ENCODE data around the gene INTS11.

INTS11 gene

DNA sequence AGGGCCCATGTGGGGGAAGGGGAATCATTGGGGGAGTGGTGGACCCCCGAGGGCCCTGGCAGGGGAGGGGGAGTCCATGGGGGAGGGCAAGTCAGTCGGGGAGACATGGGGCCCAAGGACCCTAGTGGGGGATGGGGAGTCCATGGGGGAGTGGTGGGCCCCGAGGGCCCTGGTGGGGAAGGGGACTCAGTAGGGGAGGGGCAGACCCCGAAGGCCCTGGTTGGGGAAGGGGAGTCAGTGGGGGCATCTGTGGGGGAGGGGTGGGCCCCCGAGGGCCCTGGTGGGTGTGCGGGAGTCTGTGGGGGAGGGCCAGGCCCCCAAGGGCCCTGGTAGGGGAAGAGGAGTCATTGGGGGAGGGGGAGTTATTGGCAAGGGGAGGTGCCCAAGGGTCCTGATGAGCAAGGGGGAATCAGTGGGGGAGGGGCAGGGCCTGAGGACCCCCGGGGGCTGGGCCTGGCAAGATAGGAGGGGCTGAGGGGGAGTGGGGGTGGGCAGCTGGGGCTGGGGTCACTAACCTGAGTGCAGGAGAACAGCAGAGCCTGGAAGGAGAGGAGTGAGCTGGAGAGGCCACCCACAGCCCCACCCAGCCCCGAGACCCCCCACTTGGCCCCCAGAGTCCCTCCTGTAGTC lies 31.8 kb upstream of the INTS11 start:
- DNase-seq (ENCODE audit: low read depth): no peak
- TF ChIP-seq, protein P1, sequence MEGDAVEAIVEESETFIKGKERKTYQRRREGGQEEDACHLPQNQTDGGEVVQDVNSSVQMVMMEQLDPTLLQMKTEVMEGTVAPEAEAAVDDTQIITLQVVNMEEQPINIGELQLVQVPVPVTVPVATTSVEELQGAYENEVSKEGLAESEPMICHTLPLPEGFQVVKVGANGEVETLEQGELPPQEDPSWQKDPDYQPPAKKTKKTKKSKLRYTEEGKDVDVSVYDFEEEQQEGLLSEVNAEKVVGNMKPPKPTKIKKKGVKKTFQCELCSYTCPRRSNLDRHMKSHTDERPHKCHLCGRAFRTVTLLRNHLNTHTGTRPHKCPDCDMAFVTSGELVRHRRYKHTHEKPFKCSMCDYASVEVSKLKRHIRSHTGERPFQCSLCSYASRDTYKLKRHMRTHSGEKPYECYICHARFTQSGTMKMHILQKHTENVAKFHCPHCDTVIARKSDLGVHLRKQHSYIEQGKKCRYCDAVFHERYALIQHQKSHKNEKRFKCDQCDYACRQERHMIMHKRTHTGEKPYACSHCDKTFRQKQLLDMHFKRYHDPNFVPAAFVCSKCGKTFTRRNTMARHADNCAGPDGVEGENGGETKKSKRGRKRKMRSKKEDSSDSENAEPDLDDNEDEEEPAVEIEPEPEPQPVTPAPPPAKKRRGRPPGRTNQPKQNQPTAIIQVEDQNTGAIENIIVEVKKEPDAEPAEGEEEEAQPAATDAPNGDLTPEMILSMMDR (conservative IDR thresholded peaks at IDR 0.05; ENCODE audit: low read depth, low read length): no peak
- H3K4me3 ChIP-seq (ENCODE audit: low read length): peak overlapping the region; percentile 68

DNA sequence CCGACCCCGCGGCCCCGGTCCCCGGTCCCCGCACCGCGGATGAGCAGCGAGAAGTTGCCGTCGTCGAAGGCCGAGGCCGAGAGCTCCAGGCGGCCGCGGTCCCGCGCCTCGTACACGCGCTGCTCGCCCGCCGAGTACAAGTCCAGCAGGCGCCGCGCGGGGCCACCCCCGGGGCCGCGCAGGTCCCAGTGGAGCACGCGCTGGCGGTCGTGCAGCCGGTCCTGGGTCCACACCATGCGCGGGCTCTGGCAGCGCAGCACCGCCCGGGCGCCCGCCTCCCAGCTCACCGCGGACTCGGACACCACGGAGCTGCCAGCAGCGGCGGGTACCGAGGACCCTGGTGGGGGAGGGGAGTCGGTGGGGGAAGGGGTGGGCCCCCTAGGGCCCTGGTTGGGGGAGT lies 31.0 kb upstream of the INTS11 start:
- H3K4me3 ChIP-seq (ENCODE audit: low read length): no peak overlapping the region
- DNase-seq (ENCODE audit: low read depth): no peak
- TF ChIP-seq, protein P1 (conservative IDR thresholded peaks at IDR 0.05; ENCODE audit: low read depth, low read length): no peak

DNA sequence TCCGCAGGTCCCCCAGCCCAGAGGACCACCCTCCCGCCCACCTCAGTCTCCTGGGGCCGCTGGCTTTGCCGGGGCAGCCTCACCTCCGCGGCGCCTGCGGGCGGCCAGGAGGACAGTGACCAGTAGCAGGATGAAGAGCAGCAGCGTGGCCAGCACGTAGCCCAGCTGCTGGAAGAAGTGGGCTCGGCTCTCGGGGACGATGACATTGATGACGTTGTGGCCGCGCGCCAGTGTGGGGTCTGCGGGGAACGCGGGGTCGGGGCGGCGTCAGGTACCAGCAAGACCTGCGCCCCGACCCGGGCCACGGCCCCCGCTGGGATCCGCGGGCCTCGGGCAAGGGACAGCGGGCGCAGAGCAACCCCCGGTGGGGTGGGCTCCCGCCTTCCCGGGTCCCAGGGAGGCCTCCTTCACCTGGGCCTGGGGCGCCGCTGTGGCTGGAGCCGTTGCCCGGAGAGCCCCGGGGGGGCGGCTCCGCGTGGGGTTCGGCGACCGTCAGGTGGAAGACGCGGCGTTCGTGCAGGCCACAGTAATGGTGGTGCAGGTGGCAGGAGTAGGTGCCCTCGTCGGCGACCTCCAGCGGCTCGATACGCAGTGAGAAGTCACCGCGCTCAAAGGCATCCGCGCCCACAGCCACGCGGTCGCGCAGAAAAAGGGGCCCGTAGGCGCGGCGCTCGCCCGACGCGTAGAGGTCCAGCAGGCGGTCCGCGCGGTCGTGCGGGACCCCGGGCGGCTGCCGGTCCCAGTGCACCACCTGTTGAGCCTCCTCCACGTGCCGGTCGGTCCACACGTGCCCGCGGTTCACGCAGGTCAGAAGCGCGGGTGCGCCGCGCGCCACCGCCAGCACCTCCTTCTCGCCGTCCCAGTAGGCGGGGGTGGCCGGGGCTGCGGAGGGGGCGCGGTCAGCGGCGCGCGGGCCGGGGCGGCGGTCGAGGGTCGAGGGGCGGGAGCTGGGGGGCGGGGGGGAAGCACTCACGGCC lies 30.1 kb upstream of the INTS11 start:
- DNase-seq (ENCODE audit: low read depth): no peak
- TF ChIP-seq, protein P1 (conservative IDR thresholded peaks at IDR 0.05; ENCODE audit: low read depth, low read length): no peak
- H3K4me3 ChIP-seq (ENCODE audit: low read length): no peak overlapping the region

DNA sequence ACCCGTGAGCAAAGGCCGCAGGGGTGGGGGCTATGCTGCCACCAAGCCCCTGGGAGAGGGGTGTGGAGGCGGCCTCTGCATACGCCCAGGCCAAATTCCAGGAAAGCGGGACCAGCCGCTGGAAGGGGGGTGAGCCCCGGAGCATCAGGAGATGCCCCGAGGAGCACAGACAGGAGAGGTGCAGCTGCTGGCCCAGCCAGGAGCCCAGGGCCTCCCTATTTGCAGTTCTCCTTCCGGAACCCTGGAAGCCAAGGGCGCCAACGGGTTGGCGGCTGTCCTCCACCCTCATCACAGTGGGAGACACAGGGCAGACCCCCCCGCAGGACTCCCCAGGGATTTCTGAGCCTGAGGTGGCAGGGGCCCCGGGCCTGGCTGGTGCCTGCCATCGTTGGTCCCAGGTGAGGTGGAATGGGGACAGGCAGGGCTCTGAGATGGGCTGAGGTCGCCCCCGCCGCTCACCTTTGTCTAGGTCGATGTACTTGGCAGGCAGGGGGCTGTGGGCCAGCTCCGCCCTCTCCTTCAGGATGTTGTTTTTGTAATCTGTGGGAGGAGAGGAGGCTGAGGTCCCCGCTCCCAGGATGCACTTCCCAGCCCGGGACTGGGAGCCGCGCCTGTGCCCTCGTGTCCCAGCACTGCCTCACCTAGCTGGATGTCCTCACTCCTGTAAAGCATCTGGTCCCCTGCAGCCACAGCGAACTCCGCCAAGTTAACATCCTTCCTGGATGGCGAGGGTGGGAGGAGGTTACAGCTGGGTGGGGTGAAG lies 29.1 kb upstream of the INTS11 start:
- no peak overlapping the region for H3K4me3 ChIP-seq (ENCODE audit: low read length)
- no peak for DNase-seq (ENCODE audit: low read depth)
- TF ChIP-seq, protein P1 (conservative IDR thresholded peaks at IDR 0.05; ENCODE audit: low read depth, low read length): no peak

DNA sequence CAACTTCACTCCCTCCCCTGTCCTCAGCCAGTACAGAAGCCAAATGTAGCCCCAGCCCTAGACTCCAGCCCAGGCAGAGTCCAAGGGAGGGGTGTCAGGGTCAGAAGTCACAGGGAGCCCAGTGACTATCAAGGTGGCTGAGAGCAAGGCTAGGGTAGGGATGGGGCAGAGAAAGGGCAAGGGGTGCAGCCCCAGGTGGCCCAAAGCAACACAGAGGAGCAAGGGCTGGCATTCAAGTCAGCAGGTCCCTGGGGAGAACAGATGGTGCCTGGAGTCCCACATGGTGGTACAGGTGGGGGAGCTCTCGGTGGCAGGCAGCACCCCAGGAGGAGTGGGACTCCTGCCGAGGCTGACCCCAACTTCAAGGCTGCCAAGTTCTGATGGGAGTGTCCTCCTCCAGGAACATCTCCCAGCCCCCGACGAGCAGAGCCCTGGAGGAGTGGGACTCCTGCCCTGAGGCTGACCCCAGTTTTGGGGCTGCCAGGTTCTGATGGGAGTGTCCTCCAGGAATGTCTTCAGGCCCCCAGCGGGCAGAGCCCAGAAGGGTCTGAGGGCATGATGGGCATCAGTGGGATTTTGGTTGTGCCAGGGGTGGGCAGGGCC lies 28.4 kb upstream of the INTS11 start:
- H3K4me3 ChIP-seq (ENCODE audit: low read length): no peak overlapping the region
- TF ChIP-seq, protein P1 (conservative IDR thresholded peaks at IDR 0.05; ENCODE audit: low read depth, low read length): no peak
- DNase-seq (ENCODE audit: low read depth): no peak

DNA sequence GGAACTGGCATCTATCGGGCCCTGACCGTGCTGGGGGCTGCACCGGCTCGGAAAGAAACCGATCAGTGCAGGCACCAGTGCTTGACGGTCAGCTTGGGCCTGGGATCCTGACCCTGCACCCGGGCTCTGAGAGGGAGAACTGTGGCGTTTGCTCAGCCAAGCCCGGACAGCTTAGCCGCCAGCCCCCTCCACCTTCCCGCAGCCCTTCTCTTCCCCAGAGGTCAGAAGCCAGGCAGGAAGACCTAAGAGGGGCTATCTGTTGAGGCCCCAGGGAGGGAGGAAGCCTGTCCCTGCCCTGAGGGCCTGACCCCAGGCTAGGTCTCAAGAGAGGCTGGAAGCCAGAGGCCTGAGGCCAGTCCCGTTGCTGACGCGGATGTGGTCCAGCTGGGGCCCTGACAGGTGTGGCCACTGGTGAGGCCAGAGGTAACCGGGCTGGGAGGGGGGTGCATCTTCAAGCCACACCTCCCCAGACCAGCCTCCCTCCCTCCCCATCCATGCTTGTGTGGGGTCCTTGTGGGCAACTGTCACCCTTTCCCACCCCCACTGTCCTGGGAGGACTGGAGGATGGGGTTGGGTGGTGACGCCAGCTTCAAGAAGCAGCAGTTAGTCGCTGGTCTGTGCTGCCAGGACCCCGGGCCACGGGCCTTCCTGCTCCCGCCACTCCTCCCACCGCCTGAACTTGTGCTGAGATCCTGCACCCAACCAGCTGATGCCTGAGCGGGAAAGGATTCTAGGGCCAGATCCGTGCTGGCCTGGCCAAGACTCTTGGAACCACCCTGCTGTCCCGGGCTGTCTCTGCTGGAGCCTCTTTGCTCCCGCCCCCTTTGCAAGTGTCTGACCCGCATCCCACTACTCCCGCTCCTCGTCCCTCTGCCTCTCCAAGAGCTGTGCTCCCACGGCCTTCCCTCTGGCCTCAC lies 27.3 kb upstream of the INTS11 start:
- H3K4me3 ChIP-seq (ENCODE audit: low read length): no peak overlapping the region
- TF ChIP-seq, protein P1 (conservative IDR thresholded peaks at IDR 0.05; ENCODE audit: low read depth, low read length): no peak

More for the DNA sequence above, 27.3 kb upstream of the INTS11 start:
- no peak for DNase-seq (ENCODE audit: low read depth)

Data from retinal pigment epithelial cell (primary cell).